H9 (cell line): ENCODE results near the gene STIL. TPM values are rescaled to one million over a fixed set of nuclear protein-coding genes. Genes with fewer than 3 reads are reported as not detected.

Source experiments
- DNase-seq: peaks from one replicate; pipeline ENCODE4 v3.0.0-alpha.2; 2017
- H2AFZ ChIP-seq: one replicate; pipeline ENCODE4 v1.6.1; 2013; ENCODE audit warnings: mild to moderate bottlenecking, low read length, control low read depth, moderate library complexity
- H2AK5ac ChIP-seq: 2 replicates; pipeline ENCODE4 v1.6.1; 2013; ENCODE audit warnings: low read length, control low read depth, mixed read lengths; ENCODE audit not compliant: insufficient read length
- H2BK120ac ChIP-seq: one replicate; pipeline ENCODE4 v1.6.1; 2013; ENCODE audit warnings: low read depth, mild to moderate bottlenecking, low read length, control low read depth, inconsistent platforms; ENCODE audit not compliant: poor library complexity, severe bottlenecking
- H2BK12ac ChIP-seq: 2 replicates; pipeline ENCODE4 v1.6.1; 2013; ENCODE audit warnings: low read length, control low read depth, mixed read lengths, low read depth; ENCODE audit not compliant: insufficient read length
- H2BK15ac ChIP-seq: 2 replicates; pipeline ENCODE4 v1.6.1; 2013; ENCODE audit warnings: low read depth, low read length, control low read depth
- H2BK20ac ChIP-seq: one replicate; pipeline ENCODE4 v1.6.1; 2013; ENCODE audit warnings: low read depth, mild to moderate bottlenecking, low read length, control low read depth, inconsistent platforms; ENCODE audit not compliant: poor library complexity, severe bottlenecking
- H2BK5ac ChIP-seq: 2 replicates; pipeline ENCODE4 v1.6.1; 2013; ENCODE audit warnings: low read length, control low read depth, mixed read lengths; ENCODE audit not compliant: insufficient read length
- H3K14ac ChIP-seq: 2 replicates; pipeline ENCODE4 v1.6.1; 2013; ENCODE audit warnings: low read length, control low read depth; ENCODE audit not compliant: insufficient read depth
- H3K18ac ChIP-seq: 2 replicates; pipeline ENCODE4 v1.6.1; 2013; ENCODE audit warnings: low read depth, mild to moderate bottlenecking, mixed read lengths, low read length, control low read depth; ENCODE audit not compliant: insufficient read length
- H3K23ac ChIP-seq: 2 replicates; pipeline ENCODE4 v1.6.1; 2013; ENCODE audit warnings: low read length, control low read depth, mixed read lengths, low read depth; ENCODE audit not compliant: insufficient read length
- H3K23me2 ChIP-seq: 2 replicates; pipeline ENCODE4 v1.6.1; 2013; ENCODE audit warnings: low read depth, mild to moderate bottlenecking, mixed read lengths, low read length, control low read depth; ENCODE audit not compliant: insufficient read length, poor library complexity, severe bottlenecking
- H3K27ac ChIP-seq: 2 replicates; pipeline ENCODE4 v1.5.1; 2013; ENCODE audit warnings: low read length, control low read depth, mixed read lengths, low read depth; ENCODE audit not compliant: insufficient read length
- H3K27me3 ChIP-seq: 2 replicates; pipeline ENCODE4 v1.6.1; 2013; ENCODE audit warnings: low read length, control low read depth, inconsistent platforms; ENCODE audit not compliant: insufficient read depth
- H3K4ac ChIP-seq: 2 replicates; pipeline ENCODE4 v1.6.1; 2013; ENCODE audit warnings: low read depth, mild to moderate bottlenecking, control low read depth, inconsistent platforms, low read length, moderate library complexity
- H3K4me1 ChIP-seq: 2 replicates; pipeline ENCODE4 v1.6.1; 2013; ENCODE audit warnings: low read length, control low read depth, inconsistent platforms; ENCODE audit not compliant: insufficient read depth
- H3K4me2 ChIP-seq: 2 replicates; pipeline ENCODE4 v1.6.1; 2013; ENCODE audit warnings: low read length, control low read depth, mixed read lengths; ENCODE audit not compliant: insufficient read length, insufficient read depth
- H3K56ac ChIP-seq: 2 replicates; pipeline ENCODE4 v1.6.1; 2013; ENCODE audit warnings: low read depth, mild to moderate bottlenecking, mixed read lengths, low read length, control low read depth; ENCODE audit not compliant: insufficient read length
- H3K79me1 ChIP-seq: 2 replicates; pipeline ENCODE4 v1.6.1; 2013; ENCODE audit warnings: low read depth, mild to moderate bottlenecking, moderate library complexity, low read length, control low read depth, inconsistent platforms; ENCODE audit not compliant: insufficient read depth, poor library complexity, severe bottlenecking
- H3K79me2 ChIP-seq: 2 replicates; pipeline ENCODE4 v1.6.1; 2013; ENCODE audit warnings: low read length, control low read depth, inconsistent platforms; ENCODE audit not compliant: insufficient read depth
- H3K9ac ChIP-seq: 2 replicates; pipeline ENCODE4 v1.6.1; 2013; ENCODE audit warnings: low read length, control low read depth, mixed read lengths; ENCODE audit not compliant: insufficient read length; ENCODE audit errors: extremely low read depth
- H3K9me3 ChIP-seq: one replicate; pipeline ENCODE4 v1.6.1; 2013; ENCODE audit warnings: low read depth, low read length, inconsistent platforms; ENCODE audit not compliant: control insufficient read depth
- H3T11ph ChIP-seq: one replicate; pipeline ENCODE4 v1.6.1; 2013; ENCODE audit warnings: mild to moderate bottlenecking, low read length, control low read depth, inconsistent platforms
- H4K20me1 ChIP-seq: one replicate; pipeline ENCODE4 v1.6.1; 2013; ENCODE audit not compliant: control insufficient read depth, insufficient read length, insufficient read depth
- H4K5ac ChIP-seq: 2 replicates; pipeline ENCODE4 v1.6.1; 2013; ENCODE audit warnings: low read depth, mild to moderate bottlenecking, mixed read lengths, low read length, control low read depth; ENCODE audit not compliant: insufficient read length
- H4K8ac ChIP-seq: replicated peaks from 2 replicates; pipeline ENCODE4 v1.6.1; 2013; ENCODE audit warnings: low read length, control low read depth, mixed read lengths, low read depth; ENCODE audit not compliant: insufficient read length
- H4K91ac ChIP-seq: 2 replicates; pipeline ENCODE4 v1.6.1; 2013; ENCODE audit warnings: low read depth, mild to moderate bottlenecking, moderate library complexity, mixed read lengths, low read length, control low read depth; ENCODE audit not compliant: insufficient read length
- H3K27ac Mint-ChIP-seq, 3 experiments: 2 replicates in 2 of 3; 3 replicates in 1 of 3; pipeline ENCODE4 v1.8.0; 2020 to 2021; ENCODE audit warnings: mixed read lengths in 3 of 3, mild to moderate bottlenecking in 1 of 3, moderate library complexity in 1 of 3
- H3K27me3 Mint-ChIP-seq: 2 replicates; pipeline ENCODE4 v1.8.0; 2021; ENCODE audit warnings: low read depth, mild to moderate bottlenecking, moderate library complexity, mixed read lengths
- H3K36me3 Mint-ChIP-seq, 3 experiments: 2 replicates in 2 of 3; 3 replicates in 1 of 3; pipeline ENCODE4 v1.8.0; 2020 to 2021; ENCODE audit warnings: low read depth in 3 of 3, mixed read lengths in 3 of 3; ENCODE audit not compliant: insufficient read depth in 1 of 3
- H3K4me1 Mint-ChIP-seq, 2 experiments: 2 replicates each; pipeline ENCODE4 v1.8.0; 2020; ENCODE audit warnings: mixed read lengths in 2 of 2
- H3K4me3 Mint-ChIP-seq, 2 experiments: 2 replicates in 1 of 2; 3 replicates in 1 of 2; pipeline ENCODE4 v1.8.0; 2020 to 2021; ENCODE audit warnings: mild to moderate bottlenecking in 2 of 2, mixed read lengths in 2 of 2, moderate library complexity in 1 of 2
- H3K9me3 Mint-ChIP-seq, 2 experiments: 2 replicates in 1 of 2; 3 replicates in 1 of 2; pipeline ENCODE4 v1.8.0; 2020; ENCODE audit warnings: mild to moderate bottlenecking in 2 of 2, mixed read lengths in 2 of 2, moderate library complexity in 1 of 2
- CTCF ChIP-seq: fragments of 200-600 bp; sonication (generic); conservative IDR thresholded peaks from 3 replicates; pipeline ENCODE4 v1.8.0; 2021; ENCODE audit warnings: antibody characterized with exemption, mild to moderate bottlenecking
- WGBS: extraction: QIAGEN DNeasy Blood & Tissue Kit; methylation state at CpG from one replicate; pipeline ENCODE4 v1.1.7; 2013; ENCODE audit warnings: missing lambda C conversion rate, low lambda C conversion rate, mixed read lengths; ENCODE audit not compliant: insufficient read length; ENCODE audit errors: extremely low coverage; 5-methylcytosine and 5-hydroxymethylcytosine counted together
- total RNA-seq: library from RNA; stranded (reverse); gene quantifications from 2 replicates; pipeline ENCODE4 v1.2.1, GENCODE V29; 2021

Gene STIL
- total RNA-seq, 1 experiment from 2014 or later: 26.6 TPM

DNA sequence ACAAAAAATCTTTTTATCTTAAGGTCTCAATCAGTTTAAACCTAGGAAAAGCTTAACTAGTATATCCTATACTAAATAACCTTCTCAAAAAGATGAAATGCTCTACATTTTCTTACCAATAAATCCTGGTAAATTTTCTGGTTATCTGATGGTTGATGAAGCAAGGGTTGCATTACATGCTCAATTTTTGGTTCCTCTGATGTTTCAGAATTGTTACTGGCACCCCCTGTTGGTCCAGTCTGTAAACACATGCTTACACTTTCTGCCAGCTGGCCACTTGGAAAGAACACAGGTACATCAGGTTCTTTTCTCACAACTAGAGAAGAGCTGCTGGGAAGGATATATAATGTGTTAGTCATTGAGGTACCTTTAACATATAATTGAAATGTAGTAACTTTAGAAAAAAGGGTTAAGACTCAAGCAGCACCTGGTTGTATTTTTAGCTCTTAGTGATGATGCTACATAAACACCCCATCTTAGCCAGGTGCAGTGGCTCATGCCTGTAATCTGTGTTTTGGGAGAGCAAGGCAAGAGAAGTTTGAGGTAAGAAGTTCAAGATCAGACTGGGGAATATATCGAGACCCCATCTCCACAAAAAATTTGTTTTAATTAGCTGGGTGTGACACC is 51.0 kb downstream of the STIL start:
- Histone ChIP-seq H3K18ac (no peak overlapping the region), H3K23ac (no peak overlapping the region), H3K23me2 (no peaks in the 10 kb centered on the region), H3K79me2 (no peaks in the 10 kb centered on the region), H3K79me1 (no peaks in the 10 kb centered on the region), H3K4ac (no peak overlapping the region), H2BK15ac (no peak overlapping the region), H4K5ac (no peak overlapping the region), H3K4me2 (no peak overlapping the region), H3K4me1 (no peaks in the 10 kb centered on the region), H3K14ac (no peak overlapping the region), H4K91ac (no peak overlapping the region), H3K9ac (no peak overlapping the region), H2BK5ac (no peak overlapping the region), H3K27me3 (no peaks in the 10 kb centered on the region), H2BK20ac (no peak overlapping the region), H3K56ac (no peak overlapping the region), H4K8ac (no peak overlapping the region), H2BK12ac (no peak overlapping the region), H2AFZ (no peak overlapping the region), H2AK5ac (no peak overlapping the region), H2BK120ac (no peak overlapping the region), H4K20me1 (no peaks in the 10 kb centered on the region), H3K9me3 (no peaks in the 10 kb centered on the region), H3T11ph (no peak overlapping the region), H3K27ac (no peak overlapping the region)
- peak; percentile 78 for TF ChIP-seq CTCF
- peak; percentile 44 for DNase-seq
- Mint-ChIP-seq H3K27me3 (no peaks in the 10 kb centered on the region), H3K4me3 (no peak overlapping the region), H3K27ac (no peak overlapping the region; a peak in 1 of 7 replicates), H3K4me1 (no peaks in the 10 kb centered on the region), H3K9me3 (no peaks in the 10 kb centered on the region), H3K36me3 (peaks cover 19 to 59% (median 46%) of the 10 kb centered on the region in 3 experiments; a peak in 6 of 7 replicates)
- WGBS: no CpG with 5 or more reads among the region's 1 CpG
